SK-N-SH (cell line): ENCODE data around the gene THBS2.

ENCODE experiments used
- POLR2AphosphoS5 ChIP-seq: IDR thresholded peaks from 2 replicates; pipeline ENCODE4 v1.6.1; 2012; ENCODE audit warnings: low read depth, low read length
- RAD21 ChIP-seq: IDR thresholded peaks from 2 replicates; pipeline ENCODE4 v1.6.1; 2012; ENCODE audit warnings: mild to moderate bottlenecking, low read length
- TF ChIP-seq, protein P1 (sequence below): fragments of 200-600 bp; sonication (generic); IDR thresholded peaks from 2 replicates; pipeline ENCODE4 v1.6.1; 2017; ENCODE audit warnings: antibody characterized with exemption, mild to moderate bottlenecking, moderate library complexity
- TF ChIP-seq, protein P2 (sequence below): fragments of 150-350 bp; IDR thresholded peaks from 2 replicates; pipeline ENCODE4 v1.6.1; 2017; ENCODE audit warnings: antibody characterized with exemption, low read length, low read depth, borderline replicate concordance

DNA sequence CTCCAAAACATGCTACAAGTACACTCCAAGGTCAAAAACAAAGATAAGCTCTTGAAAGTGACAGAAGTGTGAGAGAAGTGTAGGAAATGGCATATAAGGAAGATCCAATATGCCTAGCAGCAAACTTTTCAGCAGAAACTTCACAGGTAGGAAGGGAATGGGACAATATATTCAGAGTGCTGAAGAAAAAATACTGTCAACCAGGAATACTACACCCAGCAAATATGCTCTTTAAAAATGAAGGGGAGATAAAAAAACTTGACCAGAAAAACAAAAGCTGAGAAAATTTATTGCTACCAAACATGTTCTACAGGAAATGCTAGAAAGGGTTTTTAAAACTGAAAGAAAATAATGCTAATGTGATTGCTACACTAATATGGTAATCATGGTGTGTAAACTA is 46.2 kb downstream of the THBS2 start:
- TF ChIP-seq, protein P1, sequence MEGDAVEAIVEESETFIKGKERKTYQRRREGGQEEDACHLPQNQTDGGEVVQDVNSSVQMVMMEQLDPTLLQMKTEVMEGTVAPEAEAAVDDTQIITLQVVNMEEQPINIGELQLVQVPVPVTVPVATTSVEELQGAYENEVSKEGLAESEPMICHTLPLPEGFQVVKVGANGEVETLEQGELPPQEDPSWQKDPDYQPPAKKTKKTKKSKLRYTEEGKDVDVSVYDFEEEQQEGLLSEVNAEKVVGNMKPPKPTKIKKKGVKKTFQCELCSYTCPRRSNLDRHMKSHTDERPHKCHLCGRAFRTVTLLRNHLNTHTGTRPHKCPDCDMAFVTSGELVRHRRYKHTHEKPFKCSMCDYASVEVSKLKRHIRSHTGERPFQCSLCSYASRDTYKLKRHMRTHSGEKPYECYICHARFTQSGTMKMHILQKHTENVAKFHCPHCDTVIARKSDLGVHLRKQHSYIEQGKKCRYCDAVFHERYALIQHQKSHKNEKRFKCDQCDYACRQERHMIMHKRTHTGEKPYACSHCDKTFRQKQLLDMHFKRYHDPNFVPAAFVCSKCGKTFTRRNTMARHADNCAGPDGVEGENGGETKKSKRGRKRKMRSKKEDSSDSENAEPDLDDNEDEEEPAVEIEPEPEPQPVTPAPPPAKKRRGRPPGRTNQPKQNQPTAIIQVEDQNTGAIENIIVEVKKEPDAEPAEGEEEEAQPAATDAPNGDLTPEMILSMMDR, result no peak
- TF ChIP-seq RAD21, result no peak
- no peak for TF ChIP-seq POLR2AphosphoS5
- TF ChIP-seq, protein P2, sequence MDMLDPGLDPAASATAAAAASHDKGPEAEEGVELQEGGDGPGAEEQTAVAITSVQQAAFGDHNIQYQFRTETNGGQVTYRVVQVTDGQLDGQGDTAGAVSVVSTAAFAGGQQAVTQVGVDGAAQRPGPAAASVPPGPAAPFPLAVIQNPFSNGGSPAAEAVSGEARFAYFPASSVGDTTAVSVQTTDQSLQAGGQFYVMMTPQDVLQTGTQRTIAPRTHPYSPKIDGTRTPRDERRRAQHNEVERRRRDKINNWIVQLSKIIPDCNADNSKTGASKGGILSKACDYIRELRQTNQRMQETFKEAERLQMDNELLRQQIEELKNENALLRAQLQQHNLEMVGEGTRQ, result no peak
